Activated naive CD4-positive, alpha-beta T cell treated with anti-CD3 and anti-CD28 coated beads, Interleukin-2, amount 10 ng/mL, durations not matched to agents 7 days and 5 days (primary cell): ENCODE data around the gene MAGT1.
A peak's percentile ranks its signal among the peaks of the same experiment; 100 is the strongest.

Source experiments
- CTCF ChIA-PET: fragments of 350-600 bp; sonication (Branson Sonifier 250); formaldehyde crosslinking; loops from one replicate; lab custom pipeline; 2021; ENCODE audit warnings: antibody characterized with exemption; lab: Charles Lee
- DNase-seq: peaks from one replicate; pipeline ENCODE4 v3.0.0-alpha.2; 2020
- H3K27ac Mint-ChIP-seq: one replicate; pipeline ENCODE4 v1.8.0; 2021; ENCODE audit warnings: mild to moderate bottlenecking, moderate library complexity, mixed read lengths
- H3K27me3 Mint-ChIP-seq: one replicate; pipeline ENCODE4 v1.8.0; 2021; ENCODE audit warnings: mild to moderate bottlenecking, mixed read lengths
- H3K36me3 Mint-ChIP-seq: one replicate; pipeline ENCODE4 v1.8.0; 2021; ENCODE audit warnings: mixed read lengths
- H3K4me1 Mint-ChIP-seq: one replicate; pipeline ENCODE4 v1.8.0; 2021; ENCODE audit warnings: mixed read lengths
- H3K4me3 Mint-ChIP-seq: one replicate; pipeline ENCODE4 v1.8.0; 2021; ENCODE audit warnings: mild to moderate bottlenecking, moderate library complexity, mixed read lengths
- H3K9me3 Mint-ChIP-seq: one replicate; pipeline ENCODE4 v1.8.0; 2021; ENCODE audit warnings: mixed read lengths

Gene MAGT1

DNA sequence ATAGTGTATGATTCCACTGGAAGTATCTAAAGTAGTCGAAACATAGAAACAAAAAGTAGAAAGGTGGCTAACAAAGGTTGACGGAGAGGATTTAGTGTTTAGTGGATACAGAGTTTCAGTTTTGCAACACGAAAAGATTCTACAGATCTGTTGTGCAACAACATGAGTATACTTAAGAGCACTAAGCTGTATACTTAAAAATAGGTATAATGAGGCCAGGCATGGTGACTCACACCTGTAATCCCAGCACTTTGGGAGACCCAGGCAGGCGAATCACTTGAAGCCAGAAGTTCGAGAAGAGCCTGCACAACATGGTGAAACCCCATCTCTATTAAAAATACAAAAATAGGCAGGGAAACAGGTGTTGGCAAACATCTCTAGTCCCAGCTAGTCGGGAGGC is 101.3 kb downstream of the MAGT1 start:
- Mint-ChIP-seq H3K9me3 (no peaks in the 10 kb centered on the region), H3K27ac (no peak overlapping the region), H3K27me3 (no peaks in the 10 kb centered on the region), H3K36me3 (no peaks in the 10 kb centered on the region), H3K4me3 (no peak overlapping the region), H3K4me1 (no peaks in the 10 kb centered on the region)
- DNase-seq: no peak
- CTCF ChIA-PET: no interaction called here

DNA sequence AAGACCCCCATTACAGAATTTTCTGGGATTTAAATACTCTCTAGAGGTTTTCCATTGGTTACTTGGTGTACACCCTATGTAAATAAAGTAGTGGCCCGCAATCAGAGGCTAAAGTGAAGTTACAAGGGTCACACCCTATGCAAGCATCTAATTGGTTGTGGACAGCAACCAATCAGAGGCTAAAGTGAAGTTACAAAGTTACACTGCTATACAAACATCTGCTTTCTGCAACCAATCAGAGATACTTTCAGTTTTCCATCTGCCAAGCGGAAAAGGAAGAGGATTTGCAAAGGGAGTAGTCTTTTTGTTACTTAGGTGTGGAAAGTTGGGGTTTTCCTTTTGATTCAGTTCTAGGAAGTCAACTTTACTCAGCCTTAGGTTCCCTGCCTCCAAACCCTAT is 107.2 kb downstream of the MAGT1 start:
- CTCF ChIA-PET: no interaction called here
- Mint-ChIP-seq H3K27ac (peak overlapping the region; percentile 89), H3K4me1 (peaks cover 26% of the 10 kb centered on the region), H3K4me3 (peak overlapping the region; percentile 67), H3K27me3 (no peaks in the 10 kb centered on the region), H3K9me3 (no peaks in the 10 kb centered on the region), H3K36me3 (peaks cover 7% of the 10 kb centered on the region)
- peak; percentile 29 for DNase-seq

DNA sequence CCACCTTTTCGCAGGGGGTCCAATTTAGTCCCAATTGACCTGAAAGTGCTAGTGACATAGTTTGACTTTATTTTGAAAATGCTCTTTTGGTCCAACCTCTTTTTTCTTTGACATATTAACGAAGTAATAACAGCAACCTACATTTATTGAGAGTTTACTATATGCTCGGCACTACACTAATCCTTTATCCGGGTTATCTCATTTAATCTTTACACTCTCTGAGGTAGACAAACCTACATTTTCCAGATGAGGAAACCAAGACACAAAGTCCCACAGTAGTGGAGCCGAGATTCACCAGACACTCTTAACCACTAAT is 108.9 kb downstream of the MAGT1 start:
- CTCF ChIA-PET: no interaction called here
- peaks cover 7% of the 10 kb centered on the region for H3K36me3 Mint-ChIP-seq
- H3K4me3 Mint-ChIP-seq: peak overlapping the region; percentile 88
- DNase-seq: no peak
- peaks cover 32% of the 10 kb centered on the region for H3K4me1 Mint-ChIP-seq
- no peaks in the 10 kb centered on the region for H3K9me3 Mint-ChIP-seq
- H3K27ac Mint-ChIP-seq: peak overlapping the region; percentile 97
- H3K27me3 Mint-ChIP-seq: no peaks in the 10 kb centered on the region

DNA sequence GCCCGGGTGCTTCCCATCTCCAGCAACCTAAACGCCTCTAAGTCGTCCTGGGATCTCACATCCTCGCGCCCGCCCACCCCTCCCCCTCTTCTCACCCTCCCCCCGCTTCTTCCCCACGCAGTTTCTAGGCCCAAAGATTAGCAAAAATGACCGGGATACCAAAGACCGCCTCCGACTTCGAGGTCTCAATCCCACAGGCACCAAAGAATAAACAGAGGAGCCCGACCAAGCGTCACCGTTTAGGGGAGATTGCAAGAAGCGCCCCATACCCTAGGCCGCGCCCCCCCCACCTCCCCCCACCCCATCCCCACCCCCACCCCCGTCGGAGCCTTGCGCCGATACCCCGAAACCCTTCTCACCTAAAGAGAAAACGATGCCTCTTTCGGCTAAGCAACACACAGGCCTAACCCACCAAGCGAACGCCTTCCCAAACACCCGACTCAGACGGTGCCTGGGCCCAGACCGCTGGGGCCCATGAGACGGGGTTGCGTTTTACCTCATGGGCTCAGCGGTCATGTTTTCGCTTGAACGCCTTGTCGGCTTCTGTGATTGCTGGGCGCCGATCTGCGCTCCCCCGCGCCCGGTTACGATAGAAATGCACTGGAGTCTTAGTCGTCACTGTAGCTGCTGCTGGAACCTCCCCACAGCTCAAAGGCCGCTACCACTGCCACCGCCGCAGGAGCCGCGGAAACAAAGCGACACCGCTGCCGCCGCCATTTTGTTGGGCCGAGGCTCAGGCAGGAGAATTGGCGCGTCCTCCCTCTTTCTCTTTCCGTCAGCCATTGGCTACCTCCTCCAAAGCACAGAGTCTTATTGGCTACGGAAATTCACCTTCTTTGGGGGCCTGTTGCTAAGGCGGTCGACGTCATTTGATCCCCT is 109.5 kb downstream of the MAGT1 start, which contains the start of gene ATRX:
Gene ATRX, minus strand, starts transcription at position 731 of the 879 bp plus-strand sequence. Its CDS starts 215 bp downstream, at position 516.
- H3K36me3 Mint-ChIP-seq: peaks cover 7% of the 10 kb centered on the region
- H3K9me3 Mint-ChIP-seq: no peaks in the 10 kb centered on the region
- CTCF ChIA-PET: no interaction called here
- H3K27ac Mint-ChIP-seq: peak within 1 kb of the TSS; percentile 97
- H3K27me3 Mint-ChIP-seq: no peaks in the 10 kb centered on the region
- peak; percentile 85 for DNase-seq
- H3K4me3 Mint-ChIP-seq: peak within 1 kb of the TSS; percentile 88
- peaks cover 35% of the 10 kb centered on the region for H3K4me1 Mint-ChIP-seq

DNA sequence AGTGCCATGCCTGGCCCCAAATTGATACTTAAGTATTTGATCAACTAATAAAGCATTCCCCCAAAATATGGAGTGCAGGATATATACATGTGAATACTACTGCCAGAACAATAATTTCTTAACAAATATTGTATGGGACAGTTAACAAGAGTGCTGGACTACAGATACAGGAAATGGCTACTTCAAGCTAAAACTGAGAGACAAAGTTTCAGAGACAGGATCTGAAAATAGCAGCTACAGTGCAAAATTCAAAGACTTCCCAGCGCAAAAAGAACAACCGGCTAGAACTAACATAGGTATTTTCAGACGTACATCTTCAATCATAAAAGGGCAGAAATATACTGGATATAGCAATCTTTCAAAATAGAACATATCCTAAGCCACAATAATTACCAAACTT is 115.5 kb downstream of the MAGT1 start:
- peak overlapping the region; percentile 22 for H3K27ac Mint-ChIP-seq

DNA sequence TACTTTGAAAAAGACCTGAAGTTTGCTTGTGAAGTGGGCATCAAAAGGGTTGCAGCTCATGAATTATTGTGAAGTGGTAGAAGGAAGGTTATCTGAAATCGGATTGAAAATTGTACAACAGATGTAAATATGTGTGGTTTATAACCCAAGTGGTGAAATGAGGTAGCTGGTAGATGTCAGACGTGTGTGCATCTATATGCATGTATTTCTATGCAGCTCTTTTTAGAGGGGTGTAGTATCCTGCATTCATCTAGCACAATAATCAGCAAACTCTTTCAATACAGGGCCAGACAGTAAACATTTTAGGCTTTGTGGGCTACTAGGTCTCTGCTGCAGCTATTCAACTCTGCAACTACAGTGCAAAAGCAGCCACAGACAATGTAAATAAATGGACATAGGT is 118.6 kb downstream of the MAGT1 start:
- H3K27me3 Mint-ChIP-seq: no peaks in the 10 kb centered on the region
- CTCF ChIA-PET: no interaction called here
- DNase-seq: no peak
- H3K9me3 Mint-ChIP-seq: no peaks in the 10 kb centered on the region
- no peak overlapping the region for H3K27ac Mint-ChIP-seq
- H3K4me1 Mint-ChIP-seq: peaks cover 18% of the 10 kb centered on the region
- H3K36me3 Mint-ChIP-seq: peaks cover 13% of the 10 kb centered on the region
- no peak overlapping the region for H3K4me3 Mint-ChIP-seq

More for the DNA sequence above, 115.5 kb downstream of the MAGT1 start:
- Mint-ChIP-seq H3K4me3 (no peak overlapping the region), H3K36me3 (peaks cover 15% of the 10 kb centered on the region), H3K4me1 (peaks cover 32% of the 10 kb centered on the region), H3K27me3 (no peaks in the 10 kb centered on the region), H3K9me3 (no peaks in the 10 kb centered on the region)
- CTCF ChIA-PET: no interaction called here
- no peak for DNase-seq
